GM23338 (cell line): Measurements from ENCODE around the gene HLA-DOB. TPM values are rescaled to one million over a fixed set of nuclear protein-coding genes. Genes with fewer than 3 reads are reported as not detected.

ENCODE experiments used
- ATAC-seq: fragments of 200-7000 bp; cut with Tn5 transposase; 3 replicates; pipeline ENCODE4 v1.9.1; 2020
- DNase-seq: peaks from one replicate; pipeline ENCODE4 v3.0.0-alpha.2; 2015; ENCODE audit warnings: low spot score
- H2AFZ ChIP-seq: fragments of 200-600 bp; sonication (generic); 2 replicates; pipeline ENCODE4 v1.8.0; 2016; ENCODE audit warnings: antibody characterized with exemption, mild to moderate bottlenecking, moderate library complexity
- H3F3A ChIP-seq: fragments of 200-600 bp; sonication (generic); replicated peaks from 2 replicates; pipeline ENCODE4 v1.8.0; 2017; ENCODE audit warnings: antibody characterized with exemption, mixed run types, low read depth
- H3K27ac ChIP-seq: fragments of 200-600 bp; sonication (generic); 2 replicates; pipeline ENCODE4 v1.6.1; 2016; ENCODE audit warnings: low read depth
- H3K27me3 ChIP-seq: fragments of 200-600 bp; sonication (generic); 2 replicates; pipeline ENCODE4 v1.8.0; 2016; ENCODE audit warnings: mild to moderate bottlenecking, mixed run types, moderate library complexity; ENCODE audit not compliant: insufficient read depth
- H3K36me3 ChIP-seq: fragments of 200-600 bp; sonication (generic); 2 replicates; pipeline ENCODE4 v1.8.0; 2016; ENCODE audit warnings: mild to moderate bottlenecking; ENCODE audit not compliant: insufficient read depth
- H3K4me1 ChIP-seq: fragments of 200-600 bp; sonication (generic); 2 replicates; pipeline ENCODE4 v1.8.0; 2016; ENCODE audit warnings: mild to moderate bottlenecking, moderate library complexity; ENCODE audit not compliant: insufficient read depth
- H3K4me2 ChIP-seq: fragments of 200-600 bp; sonication (generic); 2 replicates; pipeline ENCODE4 v1.7.1; 2017; ENCODE audit warnings: mixed run types
- H3K4me3 ChIP-seq: fragments of 200-600 bp; sonication (generic); 2 replicates; pipeline ENCODE4 v1.6.1; 2016; ENCODE audit warnings: mixed run types
- H3K79me2 ChIP-seq: fragments of 200-600 bp; sonication (generic); replicated peaks from 2 replicates; pipeline ENCODE4 v1.8.0; 2017; ENCODE audit warnings: mild to moderate bottlenecking; ENCODE audit not compliant: insufficient read depth
- H3K9me2 ChIP-seq: fragments of 200-600 bp; sonication (generic); 2 replicates; pipeline ENCODE4 v1.8.0; 2017; ENCODE audit not compliant: insufficient read depth
- H4K20me1 ChIP-seq: fragments of 200-600 bp; sonication (generic); replicated peaks from 2 replicates; pipeline ENCODE4 v1.8.0; 2017; ENCODE audit warnings: mild to moderate bottlenecking; ENCODE audit not compliant: insufficient read depth
- H3K27ac Mint-ChIP-seq: 2 replicates; pipeline ENCODE4 v1.8.0; 2020; ENCODE audit warnings: inconsistent platforms, mild to moderate bottlenecking, moderate library complexity, mixed read lengths
- H3K27me3 Mint-ChIP-seq: 3 replicates; pipeline ENCODE4 v1.8.0; 2022; ENCODE audit warnings: low read depth, mild to moderate bottlenecking, moderate library complexity, mixed read lengths, inconsistent platforms; ENCODE audit not compliant: insufficient read depth, poor library complexity
- H3K36me3 Mint-ChIP-seq: 3 replicates; pipeline ENCODE4 v1.8.0; 2021; ENCODE audit warnings: low read depth, mild to moderate bottlenecking, inconsistent platforms, moderate library complexity, mixed read lengths
- H3K4me1 Mint-ChIP-seq: 3 replicates; pipeline ENCODE4 v1.8.0; 2020; ENCODE audit warnings: mild to moderate bottlenecking, inconsistent platforms, mixed read lengths
- H3K4me3 Mint-ChIP-seq: 3 replicates; pipeline ENCODE4 v1.8.0; 2021; ENCODE audit warnings: moderate library complexity, mild to moderate bottlenecking, inconsistent platforms, mixed read lengths
- H3K9me3 Mint-ChIP-seq: 3 replicates; pipeline ENCODE4 v1.8.0; 2020; ENCODE audit warnings: moderate library complexity, mild to moderate bottlenecking, inconsistent platforms, mixed read lengths
- CREB1 ChIP-seq: fragments of 250-450 bp; sonication (Bioruptor Pico); IDR thresholded peaks from 2 replicates; pipeline ENCODE4 v1.5.0; 2020; ENCODE audit warnings: low read depth, mild to moderate bottlenecking, moderate library complexity
- CTCF ChIP-seq, 2 experiments: fragments of 200-600 bp in 1 of 2; sonication (generic) in 1 of 2; conservative IDR thresholded peaks; 2 replicates each; pipeline versions ENCODE4 v1.5.1 to v1.6.1; 2016 to 2017; ENCODE audit warnings: antibody characterized with exemption in 2 of 2, low read depth in 2 of 2, mild to moderate bottlenecking in 2 of 2, moderate library complexity in 1 of 2
- ETS1 ChIP-seq: IDR thresholded peaks from 2 replicates; pipeline ENCODE4 v1.6.1; 2016; ENCODE audit warnings: antibody characterized with exemption
- EZH2 ChIP-seq: fragments of 200-600 bp; sonication (generic); IDR thresholded peaks from one replicate; pipeline ENCODE4 v1.8.0; 2017; ENCODE audit warnings: antibody characterized with exemption, mild to moderate bottlenecking, low read depth; ENCODE audit not compliant: unreplicated experiment
- EZH2phosphoT487 ChIP-seq: fragments of 200-600 bp; sonication (generic); IDR thresholded peaks from one replicate; pipeline ENCODE4 v1.8.1; 2018; ENCODE audit warnings: antibody characterized with exemption; ENCODE audit not compliant: unreplicated experiment
- JUNB ChIP-seq: IDR thresholded peaks from one replicate; pipeline ENCODE4 v1.6.1; 2016; ENCODE audit warnings: antibody characterized with exemption; ENCODE audit not compliant: unreplicated experiment
- NANOG ChIP-seq: IDR thresholded peaks from 2 replicates; pipeline ENCODE4 v1.6.1; 2016; ENCODE audit warnings: antibody characterized with exemption, borderline replicate concordance
- POLR2AphosphoS5 ChIP-seq: IDR thresholded peaks from 2 replicates; pipeline ENCODE4 v1.6.1; 2016; ENCODE audit warnings: antibody characterized with exemption, low read depth
- REST ChIP-seq: IDR thresholded peaks from one replicate; pipeline ENCODE4 v1.6.1; 2018; ENCODE audit warnings: antibody characterized with exemption; ENCODE audit not compliant: unreplicated experiment
- STAT1 ChIP-seq: IDR thresholded peaks from one replicate; pipeline ENCODE4 v1.6.1; 2016; ENCODE audit warnings: antibody characterized with exemption; ENCODE audit not compliant: unreplicated experiment
- ZNF114 ChIP-seq: fragments of 250-450 bp; sonication (Bioruptor Pico); IDR thresholded peaks from 2 replicates; pipeline ENCODE4 v1.5.0; 2020; ENCODE audit warnings: mild to moderate bottlenecking, moderate library complexity
- ZNF331 ChIP-seq: fragments of 250-450 bp; sonication (Bioruptor Pico); IDR thresholded peaks from 2 replicates; pipeline ENCODE4 v1.5.0; 2020; ENCODE audit warnings: low read depth, mild to moderate bottlenecking, moderate library complexity
- ZNF462 ChIP-seq: fragments of 250-450 bp; sonication (Bioruptor Pico); IDR thresholded peaks from 2 replicates; pipeline ENCODE4 v1.5.0; 2020; ENCODE audit warnings: mild to moderate bottlenecking, moderate library complexity
- polyA plus RNA-seq: library from polyadenylated mRNA; unstranded; fragments of >200 nt; fragmentation: Nextera tagmentation; extraction: Ambion mirVana; gene quantifications from 2 replicates; pipeline ENCODE4 v1.2.1, GENCODE V29; 2016
- total RNA-seq: library from RNA; depleted of rRNA; stranded (reverse); fragments of >200 nt; shearing (Covaris generic); gene quantifications from 2 replicates; pipeline ENCODE4 v1.2.3, GENCODE V29; 2014

Gene HLA-DOB
- total and polyA plus RNA-seq, 2 experiments from 2014 or later: not detected

GRCh38 chr6:32794510-32794909 lies 22.3 kb downstream of the HLA-DOB start:
- peaks cover 7% of the 10 kb centered on the region for H3K27me3 Mint-ChIP-seq
- Histone ChIP-seq H3K27me3 (no peaks in the 10 kb centered on the region), H3K27ac (no peak overlapping the region), H2AFZ (no peak overlapping the region), H3K36me3 (no peaks in the 10 kb centered on the region), H3K4me1 (0 out of 2 replicates have a peak, but pooled peaks cover 4% of the 10 kb centered on the region), H3K4me3 (no peak overlapping the region), H4K20me1 (no peaks in the 10 kb centered on the region), H3F3A (no peaks in the 10 kb centered on the region), H3K79me2 (no peaks in the 10 kb centered on the region), H3K9me2 (no peaks in the 10 kb centered on the region), H3K4me2 (no peak overlapping the region)
- H3K4me3 Mint-ChIP-seq: no peak overlapping the region
- no peak overlapping the region for H3K27ac Mint-ChIP-seq
- ATAC-seq: no peak
- H3K4me1 Mint-ChIP-seq: peaks cover 14% of the 10 kb centered on the region; the same call in 2 of the 3 replicates
- no peak for DNase-seq
- peaks cover 12% of the 10 kb centered on the region for H3K9me3 Mint-ChIP-seq
- TF ChIP-seq EZH2phosphoT487: no peak
- no peak for TF ChIP-seq CTCF (conservative IDR thresholded peaks at IDR 0.05; ENCODE audit: low read depth in 2 of 2)
- no peak for TF ChIP-seq ETS1
- no peak for TF ChIP-seq NANOG
- TF ChIP-seq ZNF331 (CRISPR knock-in tag): no peak
- TF ChIP-seq EZH2: no peak
- no peak for TF ChIP-seq ZNF114
- TF ChIP-seq STAT1: no peak
- no peak for TF ChIP-seq POLR2AphosphoS5
- TF ChIP-seq ZNF462: no peak
- no peak for TF ChIP-seq CREB1 (CRISPR knock-in tag)
- no peak for TF ChIP-seq REST
- no peak for TF ChIP-seq JUNB
- H3K36me3 Mint-ChIP-seq: peaks cover 3% of the 10 kb centered on the region
